GM18526 (cell line): ENCODE data around the gene PEPD.

Experiments used
- POLR2A ChIP-seq: IDR thresholded peaks from 3 replicates; pipeline ENCODE4 v1.6.1; 2011; ENCODE audit not compliant: insufficient read length; ENCODE audit errors: extremely low read depth

PEPD gene

GRCh38 chr19:33521480-33522370 lies at the start of gene PEPD:
PEPD (minus strand) TSS chr19:33521791; CDS start chr19:33521760, 31 bp downstream.
- peak; percentile 78 for TF ChIP-seq POLR2A

GRCh38 chr19:33569821-33570220 lies 48.2 kb upstream of the PEPD start:
- no peak for TF ChIP-seq POLR2A

GRCh38 chr19:33568706-33569105 lies 47.1 kb upstream of the PEPD start:
- no peak for TF ChIP-seq POLR2A

GRCh38 chr19:33564836-33565338 lies 43.3 kb upstream of the PEPD start:
- TF ChIP-seq POLR2A = no peak

- no peak for TF ChIP-seq POLR2A
Measured at GRCh38 chr19:33562636-33563035, 41.0 kb upstream of the PEPD start.

GRCh38 chr19:33561261-33561660 lies 39.7 kb upstream of the PEPD start:
- no peak for TF ChIP-seq POLR2A

GRCh38 chr19:33559996-33560395 lies 38.4 kb upstream of the PEPD start:
- no peak for TF ChIP-seq POLR2A

GRCh38 chr19:33558856-33559255 lies 37.3 kb upstream of the PEPD start:
- no peak for TF ChIP-seq POLR2A

GRCh38 chr19:33558151-33558550 lies 36.6 kb upstream of the PEPD start:
- no peak for TF ChIP-seq POLR2A

- TF ChIP-seq POLR2A = no peak
Measured at GRCh38 chr19:33557720-33558119, 36.1 kb upstream of the PEPD start.

- TF ChIP-seq POLR2A = no peak
Measured at GRCh38 chr19:33557196-33557595, 35.6 kb upstream of the PEPD start.

GRCh38 chr19:33556261-33556660 lies 34.7 kb upstream of the PEPD start:
- no peak for TF ChIP-seq POLR2A

GRCh38 chr19:33554821-33555220 lies 33.2 kb upstream of the PEPD start:
- TF ChIP-seq POLR2A = no peak

- TF ChIP-seq POLR2A = no peak
Measured at GRCh38 chr19:33554391-33554790, 32.8 kb upstream of the PEPD start.

GRCh38 chr19:33553530-33554310 lies 32.1 kb upstream of the PEPD start:
- no peak for TF ChIP-seq POLR2A

- no peak for TF ChIP-seq POLR2A
Measured at GRCh38 chr19:33552928-33553279, 31.3 kb upstream of the PEPD start.
